B cell (primary cell): ENCODE results near the gene LGI4. TPM values are rescaled to one million over a fixed set of nuclear protein-coding genes. Genes with fewer than 3 reads are reported as not detected.

Experiments used
- ATAC-seq: fragments of 200-7000 bp; cut with Tn5 transposase; one replicate; pipeline ENCODE4 v1.10.0; 2021; ENCODE audit warnings: low read depth, mild to moderate bottlenecking, moderate number of reproducible peaks, moderate library complexity
- CTCF ChIA-PET: fragments of 350-600 bp; sonication (Branson Sonifier 250); formaldehyde crosslinking; loops from one replicate; lab custom pipeline; 2021; ENCODE audit warnings: antibody characterized with exemption, inconsistent platforms; lab: Charles Lee
- POLR2A ChIA-PET: fragments of 350-600 bp; sonication (Branson Sonifier 250); formaldehyde crosslinking; loops from one replicate; lab custom pipeline; 2021; ENCODE audit warnings: antibody characterized with exemption; lab: Charles Lee
- DNase-seq: peaks from one replicate; pipeline ENCODE4 v3.0.0; 2013
- H2AFZ ChIP-seq: 2 replicates; pipeline ENCODE4 v1.6.1; 2012; ENCODE audit warnings: mild to moderate bottlenecking, low read depth, low read length; ENCODE audit not compliant: insufficient read depth, poor library complexity, severe bottlenecking
- H3K27ac ChIP-seq, 2 donors: 1 replicate in 1 of 2; 2 replicates in 1 of 2; pipeline ENCODE4 v1.5.1; 2012 to 2013; ENCODE audit warnings: low read length in 2 of 2, mild to moderate bottlenecking in 2 of 2, moderate library complexity in 1 of 2
- H3K27me3 ChIP-seq, 4 experiments: fragments of 200-600 bp in 1 of 4; sonication (generic) in 1 of 4; replicated peaks in 1 of 4; 1 replicate in 2 of 4; 2 replicates in 2 of 4; pipeline versions ENCODE4 v1.6.1 to v1.7.0; 2013 to 2016; ENCODE audit warnings: low read length in 3 of 4, mild to moderate bottlenecking in 2 of 4, mixed read lengths in 1 of 4, moderate library complexity in 1 of 4; ENCODE audit not compliant: insufficient read depth in 4 of 4, control insufficient read depth in 3 of 4; ENCODE audit errors: control extremely low read depth in 1 of 4
- H3K36me3 ChIP-seq, 2 experiments: replicated peaks in 1 of 2; 1 replicate in 1 of 2; 2 replicates in 1 of 2; pipeline versions ENCODE4 v1.6.1 to v1.7.1; 2013; ENCODE audit warnings: low read length in 1 of 2; ENCODE audit not compliant: insufficient read depth in 2 of 2, control insufficient read depth in 1 of 2; ENCODE audit errors: control extremely low read depth in 1 of 2, extremely low read depth in 1 of 2
- H3K4me1 ChIP-seq, 2 donors: fragments of 200-600 bp in 1 of 2; sonication (generic) in 1 of 2; 1 replicate in 1 of 2; 2 replicates in 1 of 2; pipeline versions ENCODE4 v1.5.1 to v1.6.1; 2013 to 2017; ENCODE audit warnings: low read length in 2 of 2; ENCODE audit not compliant: control insufficient read depth in 2 of 2, insufficient read depth in 2 of 2
- H3K4me2 ChIP-seq: replicated peaks from 2 replicates; pipeline ENCODE3; 2012; ENCODE audit warnings: mild to moderate bottlenecking, low read depth, low read length; ENCODE audit not compliant: poor library complexity, severe bottlenecking
- H3K4me3 ChIP-seq, 5 experiments: fragments of 200-600 bp in 1 of 5; sonication (generic) in 1 of 5; 1 replicate in 3 of 5; 2 replicates in 2 of 5; pipeline versions ENCODE4 v1.5.1 to v1.7.0; 2011 to 2016; ENCODE audit warnings: low read length in 4 of 5, mild to moderate bottlenecking in 4 of 5, low read depth in 2 of 5, control low read depth in 1 of 5, moderate library complexity in 1 of 5; ENCODE audit not compliant: insufficient read depth in 1 of 5; ENCODE audit errors: control extremely low read depth in 1 of 5, extremely low read depth in 1 of 5
- H3K79me2 ChIP-seq: fragments of 200-600 bp; sonication (generic); one replicate; pipeline ENCODE4 v1.6.0; 2016; ENCODE audit warnings: low read length; ENCODE audit not compliant: control insufficient read depth, insufficient read depth
- H3K9ac ChIP-seq: fragments of 200-600 bp; sonication (generic); 2 replicates; pipeline ENCODE4 v1.6.1; 2017; ENCODE audit warnings: mild to moderate bottlenecking, low read length, moderate library complexity
- H3K9me3 ChIP-seq, 3 donors: one replicate each; pipeline versions ENCODE4 v1.6.1 to v1.7.1; 2013; ENCODE audit warnings: low read length in 2 of 3; ENCODE audit not compliant: control insufficient read depth in 2 of 3, insufficient read depth in 1 of 3; ENCODE audit errors: control extremely low read depth in 1 of 3
- H4K20me1 ChIP-seq: 2 replicates; pipeline ENCODE4 v1.6.0; 2012; ENCODE audit warnings: mild to moderate bottlenecking, low read length; ENCODE audit not compliant: insufficient read depth, control insufficient read depth, poor library complexity, severe bottlenecking
- H3K27ac Mint-ChIP-seq: one replicate; pipeline ENCODE4 v1.8.0; 2021; ENCODE audit warnings: mixed read lengths
- H3K27me3 Mint-ChIP-seq: one replicate; pipeline ENCODE4 v1.8.0; 2021; ENCODE audit warnings: mixed read lengths
- H3K4me1 Mint-ChIP-seq: one replicate; pipeline ENCODE4 v1.8.0; 2021; ENCODE audit warnings: mixed read lengths
- H3K4me3 Mint-ChIP-seq: one replicate; pipeline ENCODE4 v1.8.0; 2021; ENCODE audit warnings: mixed read lengths
- H3K9me3 Mint-ChIP-seq: one replicate; pipeline ENCODE4 v1.8.0; 2022; ENCODE audit warnings: mixed read lengths; ENCODE audit not compliant: insufficient read depth
- EZH2 ChIP-seq: IDR thresholded peaks from 2 replicates; pipeline ENCODE4 v1.6.1; 2012; ENCODE audit warnings: borderline replicate concordance, low read depth, mild to moderate bottlenecking, moderate library complexity, low read length; ENCODE audit not compliant: insufficient read depth, poor library complexity, severe bottlenecking
- WGBS: methylation state at CpG from one replicate; pipeline ENCODE4 v1.1.5; 2013; ENCODE audit warnings: missing lambda C conversion rate; ENCODE audit not compliant: insufficient coverage; 5-methylcytosine and 5-hydroxymethylcytosine counted together
- intact Hi-C: fragments of 100-400 bp; cut with micrococcal nuclease; formaldehyde crosslinking; loops from one replicate; pipeline ENCODE4 v1.10.0; 2022
- polyA plus RNA-seq: library from polyadenylated mRNA; depleted of rRNA; stranded (reverse); fragments of >200 nt; gene quantifications from 2 replicates; pipeline ENCODE4 v1.2.3, GENCODE V29; 2012
- total RNA-seq, 2 donors: library from RNA; stranded (reverse); fragments of 120-200 nt in 1 of 2; gene quantifications; 1 replicate in 1 of 2; 2 replicates in 1 of 2; pipeline versions ENCODE4 v1.2.3 to v1.2.4, GENCODE V29; 2013 to 2022
- TF ChIP-seq, protein P1 (sequence below): fragments of 200-600 bp; IDR thresholded peaks from one replicate; pipeline ENCODE4 v1.8.0; 2022; ENCODE audit warnings: antibody characterized with exemption, mild to moderate bottlenecking

Gene LGI4
- total and polyA plus RNA-seq, 2 donors (not counting 1 experiment from before 2014, with no cell fraction given): 0.40 to 0.59 TPM

DNA sequence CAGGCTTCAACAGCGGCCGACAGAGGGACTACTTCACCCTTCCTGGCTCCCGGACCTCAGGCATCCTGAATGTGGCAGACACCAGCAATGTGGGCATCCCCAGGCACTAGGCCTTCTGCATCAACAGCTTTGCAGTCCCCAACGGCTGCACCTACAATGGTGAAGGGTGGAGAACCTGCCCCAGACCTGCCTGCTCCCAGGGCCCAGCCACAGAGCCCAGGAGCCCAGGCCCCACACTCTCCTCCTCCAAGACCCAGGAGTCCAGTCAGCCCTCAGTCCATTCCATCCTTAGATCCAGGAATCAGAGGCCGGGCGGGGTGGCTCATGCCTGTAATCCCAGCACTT, 58.9 kb downstream of the LGI4 start:
- Histone ChIP-seq H3K4me3 (no peak overlapping the region), H3K27ac (no peak overlapping the region), H3K9me3 (no peaks in the 10 kb centered on the region), H4K20me1 (no peaks in the 10 kb centered on the region), H3K27me3 (no peaks in the 10 kb centered on the region), H3K4me2 (no peak overlapping the region), H3K4me1 (peaks cover 24 to 35% of the 10 kb centered on the region in 2 donors), H3K79me2 (no peaks in the 10 kb centered on the region), H2AFZ (no peak overlapping the region), H3K9ac (no peak overlapping the region), H3K36me3 (no peaks in the 10 kb centered on the region)
- Mint-ChIP-seq H3K4me1 (peaks cover 39% of the 10 kb centered on the region), H3K4me3 (no peak overlapping the region), H3K27me3 (peaks cover 5% of the 10 kb centered on the region), H3K9me3 (no peaks in the 10 kb centered on the region), H3K27ac (no peak overlapping the region)
- no peak for ATAC-seq
- DNase-seq: no peak
- intact Hi-C loops: no loop called here
- WGBS: 84% methylated on average over 6 of the region's 6 CpGs
- CTCF ChIA-PET: interaction anchor here (1.2 kb wide), 1 partner anchor 9 kb away, joined by 5 read pairs; no protein-coding TSS in a partner anchor
- POLR2A ChIA-PET: no interaction called here
- TF ChIP-seq, protein P1, sequence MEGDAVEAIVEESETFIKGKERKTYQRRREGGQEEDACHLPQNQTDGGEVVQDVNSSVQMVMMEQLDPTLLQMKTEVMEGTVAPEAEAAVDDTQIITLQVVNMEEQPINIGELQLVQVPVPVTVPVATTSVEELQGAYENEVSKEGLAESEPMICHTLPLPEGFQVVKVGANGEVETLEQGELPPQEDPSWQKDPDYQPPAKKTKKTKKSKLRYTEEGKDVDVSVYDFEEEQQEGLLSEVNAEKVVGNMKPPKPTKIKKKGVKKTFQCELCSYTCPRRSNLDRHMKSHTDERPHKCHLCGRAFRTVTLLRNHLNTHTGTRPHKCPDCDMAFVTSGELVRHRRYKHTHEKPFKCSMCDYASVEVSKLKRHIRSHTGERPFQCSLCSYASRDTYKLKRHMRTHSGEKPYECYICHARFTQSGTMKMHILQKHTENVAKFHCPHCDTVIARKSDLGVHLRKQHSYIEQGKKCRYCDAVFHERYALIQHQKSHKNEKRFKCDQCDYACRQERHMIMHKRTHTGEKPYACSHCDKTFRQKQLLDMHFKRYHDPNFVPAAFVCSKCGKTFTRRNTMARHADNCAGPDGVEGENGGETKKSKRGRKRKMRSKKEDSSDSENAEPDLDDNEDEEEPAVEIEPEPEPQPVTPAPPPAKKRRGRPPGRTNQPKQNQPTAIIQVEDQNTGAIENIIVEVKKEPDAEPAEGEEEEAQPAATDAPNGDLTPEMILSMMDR: no peak
- TF ChIP-seq EZH2: no peak

DNA sequence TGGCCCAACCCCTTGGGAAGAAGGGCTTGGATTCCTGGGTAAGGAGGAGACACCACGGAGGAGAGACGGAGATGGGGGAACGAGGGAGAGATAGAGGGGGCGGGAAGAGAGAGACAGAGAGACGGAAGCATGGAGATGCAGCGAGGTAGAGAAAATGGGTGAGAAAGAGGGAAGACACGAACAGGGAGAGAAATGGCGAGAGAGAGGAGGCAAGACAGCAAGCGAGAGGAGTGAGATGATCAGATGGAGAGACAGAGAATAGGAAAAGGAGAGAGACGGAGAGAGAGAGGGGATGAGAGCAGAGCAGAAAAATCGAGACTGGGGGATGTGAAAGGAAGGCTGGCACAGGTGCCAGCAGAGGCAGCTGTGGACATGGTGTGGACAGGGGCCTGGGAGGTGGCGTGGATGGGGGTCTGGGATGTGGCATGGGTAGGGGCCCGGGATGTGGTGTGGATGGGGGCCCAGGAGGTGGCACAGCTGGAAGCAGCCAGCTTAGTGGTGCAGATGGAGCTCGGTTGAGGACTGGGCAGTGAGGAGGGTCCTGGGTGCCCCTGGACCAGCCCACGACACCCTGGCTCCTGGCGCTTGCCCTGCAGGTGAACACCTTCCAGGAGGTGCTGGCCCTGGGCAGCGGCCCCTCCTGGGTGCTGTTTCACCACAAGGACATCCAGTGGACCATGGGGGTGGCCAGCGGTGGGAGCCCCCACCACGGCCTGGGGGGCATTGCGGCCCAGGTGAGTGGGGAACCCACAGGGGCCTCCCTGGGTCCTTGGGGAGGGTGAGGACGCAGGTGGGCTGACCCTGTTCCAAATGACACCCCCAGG, 59.4 kb downstream of the LGI4 start:
- peaks cover 23 to 34% of the 10 kb centered on the region in 2 donors for H3K4me1 ChIP-seq
- peak overlapping the region; percentile 38 for H2AFZ ChIP-seq
- TF ChIP-seq, protein P1: no peak
- no peak for TF ChIP-seq EZH2
- POLR2A ChIA-PET: no interaction called here
- H3K9me3 Mint-ChIP-seq: no peaks in the 10 kb centered on the region
- H3K27me3 ChIP-seq: no peaks in the 10 kb centered on the region
- peaks cover 0 to 4% (median 4%) of the 10 kb centered on the region in 3 donors for H3K9me3 ChIP-seq
- no peaks in the 10 kb centered on the region for H3K79me2 ChIP-seq
- H3K4me1 Mint-ChIP-seq: peaks cover 37% of the 10 kb centered on the region
- 94% methylated on average over 18 of the region's 21 CpGs for WGBS
- H3K9ac ChIP-seq: no peak overlapping the region
- ATAC-seq (no peak), DNase-seq (no peak)
- H3K27ac Mint-ChIP-seq: no peak overlapping the region
- CTCF ChIA-PET: interaction anchor here (0.7 to 1.2 kb wide), 3 partner anchors 9 to 228 kb away, joined by 3 to 5 read pairs (median 3); no protein-coding TSS in a partner anchor
- H3K4me3 Mint-ChIP-seq: peak overlapping the region; percentile 5
- H3K36me3 ChIP-seq: no peaks in the 10 kb centered on the region
- H3K4me3 ChIP-seq: no peak overlapping the region
- no peak overlapping the region for H3K27ac ChIP-seq
- H3K4me2 ChIP-seq: peak overlapping the region; percentile 39
- intact Hi-C loops: no loop called here
- no peaks in the 10 kb centered on the region for H4K20me1 ChIP-seq
- H3K27me3 Mint-ChIP-seq: peaks cover 5% of the 10 kb centered on the region
